ENCODE data around the gene STX10.

- TF ChIP-seq CTCF (IDR thresholded peaks at IDR 0.05; ENCODE audit: poor library complexity) (no peak), EZH2 (IDR thresholded peaks at IDR 0.05; ENCODE audit: borderline replicate concordance) (no peak), EZH2phosphoT487 (IDR thresholded peaks at IDR 0.05; ENCODE audit: low read depth, severe bottlenecking, unreplicated experiment) (no peak)
Measured at GRCh38 chr19:13094106-13094504, 56.1 kb downstream of the STX10 start.

Data from hepatocyte (in vitro differentiated cells).